Fibroblast of skin of left biceps (primary cell): ENCODE measurements around the gene LMAN1.

Experiments
- DNase-seq, 2 experiments: peaks; one replicate each; pipeline ENCODE4 v3.0.0-alpha.2; 2013; ENCODE audit warnings: low read depth in 2 of 2

LMAN1 gene

GRCh38 chr18:59360381-59360780 lies 1.3 kb upstream of the LMAN1 start:
- DNase-seq, result no peak

- DNase-seq, result no peak
Observed at GRCh38 chr18:59359576-59359952, 499 bp upstream of the LMAN1 start.

GRCh38 chr18:59358414-59358711 lies 702 bp downstream of the LMAN1 start:
- DNase-seq, result peak; percentile 29 to 33

- peak in 1 of 2 experiments; percentile 8 for DNase-seq
Observed at GRCh38 chr18:59357928-59358327, 1.1 kb downstream of the LMAN1 start.

DNA sequence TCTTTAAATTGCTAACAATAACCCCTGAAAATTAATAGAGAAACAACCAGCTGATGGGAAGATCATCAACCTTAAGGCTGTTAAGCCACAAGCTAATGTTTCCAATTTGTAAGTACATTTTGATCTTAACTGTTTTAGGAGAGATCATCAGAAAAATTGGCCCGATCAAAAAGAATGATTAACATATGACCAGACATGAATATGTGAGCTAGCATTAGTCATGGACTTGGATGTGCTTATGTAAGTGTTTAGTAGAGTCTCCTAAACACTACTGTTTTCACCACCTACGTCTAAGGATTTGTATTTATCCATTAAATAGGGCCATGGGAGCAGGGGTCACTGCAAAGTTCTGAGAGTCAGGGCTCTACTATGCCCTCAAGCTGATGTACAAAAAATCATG lies 4.3 kb downstream of the LMAN1 start:
- no peak for DNase-seq

DNA sequence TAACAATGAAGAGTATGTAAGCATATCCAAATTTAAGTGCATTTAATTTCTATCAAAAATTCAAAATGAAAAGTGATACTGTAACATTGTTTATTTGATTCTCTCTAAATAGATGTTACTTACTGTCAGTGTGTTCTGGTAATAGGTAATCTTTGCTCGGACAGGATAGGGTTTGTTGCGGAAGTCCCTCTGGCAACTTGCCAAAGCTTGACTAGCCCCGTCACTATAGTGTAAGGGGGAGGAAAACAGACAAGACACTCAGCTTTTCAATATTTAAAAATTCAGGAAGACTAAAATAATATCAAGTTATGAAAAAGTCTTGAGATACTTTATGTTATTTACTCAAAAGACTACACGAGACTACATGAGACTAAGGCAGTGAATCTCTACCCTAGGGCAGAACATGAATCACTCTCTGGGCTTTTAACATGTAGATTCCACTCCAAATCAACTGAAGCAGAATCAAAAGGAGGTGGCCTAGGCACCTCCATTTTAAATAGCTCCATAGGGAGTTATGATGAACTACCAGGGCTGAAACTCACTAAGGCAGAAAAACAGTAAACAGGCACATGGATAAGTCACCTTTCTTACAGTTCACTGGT lies 5.9 kb downstream of the LMAN1 start:
- DNase-seq, result no peak

DNA sequence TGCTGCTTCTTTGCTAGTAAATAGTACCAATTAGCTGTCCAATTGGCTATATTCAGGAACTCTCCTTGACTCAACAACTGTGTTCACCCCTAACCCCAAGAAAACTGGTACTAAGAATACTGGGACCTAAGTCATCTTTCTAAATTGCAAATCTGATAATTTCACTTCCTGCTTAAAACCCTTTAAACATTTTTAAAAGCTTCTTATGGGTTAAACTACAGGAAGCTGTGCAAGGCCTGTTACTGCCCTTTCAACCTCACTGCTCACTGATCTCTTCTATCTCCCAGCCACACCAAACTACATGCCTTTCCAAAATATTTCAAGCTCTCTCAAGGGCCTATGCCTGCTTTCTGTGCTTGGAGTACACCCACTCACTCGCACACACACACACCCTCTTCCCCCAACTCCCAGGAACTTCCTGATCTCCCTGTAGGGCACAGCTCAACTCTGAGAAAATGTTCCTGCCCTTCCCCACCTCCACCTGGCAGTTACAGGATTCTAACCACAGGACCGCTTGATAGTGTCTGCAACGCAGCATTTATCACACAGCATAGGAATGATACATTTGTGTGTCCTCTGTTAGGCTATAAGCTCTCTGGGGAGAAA lies 6.7 kb downstream of the LMAN1 start:
- DNase-seq, result no peak

DNA sequence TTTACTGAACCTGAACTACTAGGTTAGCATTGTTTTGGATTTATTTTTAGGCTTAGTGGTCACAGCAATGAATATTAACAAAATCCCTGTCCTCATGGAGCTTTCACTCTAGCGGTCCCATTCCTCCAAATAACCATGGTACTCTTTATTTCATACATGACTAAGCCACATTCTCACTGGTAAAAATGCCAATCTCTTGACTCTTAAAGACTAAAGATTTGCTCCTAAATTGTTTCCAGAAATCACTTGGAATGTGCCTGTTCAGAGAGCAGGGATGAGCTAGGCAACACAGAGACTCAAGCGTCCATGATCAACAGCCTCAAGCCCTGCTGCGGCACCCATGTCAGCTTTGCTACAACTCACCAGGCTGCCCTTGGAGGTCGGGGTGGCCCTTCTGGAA lies 13.5 kb downstream of the LMAN1 start:
- no peak for DNase-seq

DNA sequence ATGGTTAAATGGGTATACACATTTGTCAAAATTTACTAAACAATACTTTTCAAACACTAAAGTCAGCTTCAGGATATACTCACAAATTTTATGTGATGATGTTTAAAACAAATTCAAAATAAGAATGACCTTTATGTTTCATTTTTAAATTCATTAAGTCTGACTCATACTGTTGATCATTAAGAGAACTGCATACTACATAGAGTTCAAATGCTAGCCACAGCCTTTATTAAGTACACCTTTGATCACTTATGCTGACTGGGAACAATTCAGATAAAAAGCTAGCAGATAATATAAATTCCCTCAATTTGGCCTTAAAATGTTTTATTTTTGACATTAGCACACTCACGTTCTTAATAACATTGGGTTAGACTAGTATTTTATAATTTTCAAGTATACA lies 14.1 kb downstream of the LMAN1 start:
- no peak for DNase-seq

DNA sequence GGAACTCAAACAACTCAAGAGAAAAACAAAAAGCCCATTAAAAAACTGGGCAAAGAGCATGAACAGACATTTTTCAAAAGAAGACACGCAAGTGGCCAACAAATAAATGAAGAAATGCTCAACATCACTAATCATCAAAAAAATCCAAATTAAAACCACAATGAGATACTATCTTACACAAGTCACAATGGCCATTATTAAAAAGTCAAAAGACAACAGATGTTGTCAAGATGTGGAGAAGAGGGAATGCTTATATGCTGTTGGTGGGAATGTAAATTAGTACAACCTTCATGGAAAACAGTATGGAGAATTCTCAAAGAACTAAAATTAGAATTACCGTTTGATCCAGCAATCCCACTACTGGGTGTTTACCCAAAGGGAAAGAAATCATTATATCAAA lies 15.1 kb downstream of the LMAN1 start:
- DNase-seq, result no peak

GRCh38 chr18:59340817-59341216 lies 18.2 kb downstream of the LMAN1 start:
- DNase-seq, result no peak

DNA sequence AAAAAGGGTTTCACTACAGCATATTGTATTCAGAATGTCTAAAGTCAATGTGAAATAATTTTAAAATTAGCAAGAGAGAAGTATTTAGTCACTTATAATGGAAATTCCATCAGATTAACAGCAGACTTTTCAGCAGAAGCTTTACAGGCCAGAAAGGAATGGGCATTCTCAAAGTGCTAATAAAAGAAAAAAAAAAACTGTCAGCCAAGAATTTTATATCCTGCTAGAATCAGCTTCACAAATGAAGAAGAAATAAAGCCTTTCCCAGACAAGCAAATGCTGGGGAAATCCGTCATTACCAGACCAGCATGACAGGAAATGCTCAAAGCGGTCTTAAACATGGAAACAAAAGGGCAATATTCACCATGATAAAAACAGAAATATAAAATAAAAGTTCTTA lies 18.8 kb downstream of the LMAN1 start:
- DNase-seq, result no peak

GRCh38 chr18:59332986-59333385 lies 26.1 kb downstream of the LMAN1 start:
- no peak for DNase-seq

DNA sequence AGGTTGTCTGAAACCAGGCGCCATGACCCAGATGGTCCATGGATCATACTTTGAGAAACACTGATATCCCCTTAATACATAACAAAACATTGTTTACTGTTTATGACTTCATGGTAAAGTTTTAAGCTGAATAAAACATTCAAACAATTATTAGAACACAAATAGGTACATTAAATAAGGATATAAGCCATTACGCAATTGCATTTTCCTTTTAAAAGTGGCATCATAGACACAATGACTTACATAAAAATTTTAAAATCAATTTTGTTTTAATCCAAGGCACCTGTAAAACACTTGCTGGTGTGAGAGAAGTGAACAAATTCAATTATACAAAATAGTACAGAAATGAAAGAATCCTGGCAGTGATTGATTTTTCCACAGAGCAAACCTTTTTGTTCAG lies 30.4 kb downstream of the LMAN1 start:
- DNase-seq, result no peak

DNA sequence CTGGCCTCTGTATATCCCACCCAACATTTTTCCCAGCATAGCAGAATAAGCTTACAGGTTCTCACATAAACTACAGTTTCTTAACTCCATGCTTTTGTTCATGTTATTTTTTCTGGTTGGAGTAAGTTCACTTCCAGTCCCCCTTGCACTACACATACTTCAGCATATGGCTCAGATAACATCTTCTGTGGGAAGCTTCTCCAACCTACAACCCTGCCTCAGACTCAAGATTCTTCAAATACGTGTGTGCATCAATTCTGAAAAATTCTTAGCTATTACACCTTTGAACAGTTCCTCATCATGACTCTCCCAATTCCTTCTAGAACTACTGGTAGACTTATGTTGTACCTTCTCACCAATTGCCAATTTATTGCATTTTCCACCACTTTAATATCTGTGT lies 33.1 kb downstream of the LMAN1 start:
- no peak for DNase-seq

GRCh38 chr18:59324623-59324971 lies 34.5 kb downstream of the LMAN1 start:
- DNase-seq, result no peak

DNA sequence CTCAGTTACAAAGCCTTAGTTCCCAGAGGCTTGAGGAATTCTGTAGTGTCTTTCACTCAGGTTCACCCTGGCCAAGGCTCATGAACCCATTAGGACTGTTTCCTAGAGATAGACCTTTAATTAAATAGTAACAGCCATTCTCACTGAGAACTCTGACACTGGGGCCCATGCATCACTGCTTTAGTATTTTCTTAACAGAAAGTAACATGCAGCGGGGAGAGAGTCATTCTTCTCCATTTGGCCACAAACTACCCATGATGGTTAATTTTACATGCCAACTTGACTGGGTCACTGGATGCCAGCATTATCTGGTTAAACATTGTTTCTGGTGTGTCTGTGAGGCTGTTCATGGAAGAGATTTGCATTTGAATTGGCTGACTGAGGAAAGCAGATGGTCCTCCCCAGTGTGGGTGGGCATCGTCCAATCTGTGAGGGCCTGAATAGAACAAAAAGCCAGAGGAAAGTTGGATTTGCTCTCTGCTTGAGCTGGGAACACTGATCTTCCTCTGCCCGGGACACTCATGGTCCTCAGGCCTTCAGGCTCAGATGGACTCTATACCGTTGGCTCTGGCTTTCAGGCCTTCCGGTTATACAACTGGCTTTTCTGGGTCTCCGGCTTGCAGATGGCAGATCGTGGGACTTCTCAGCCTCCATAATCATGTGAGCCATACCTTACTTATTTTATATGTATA lies 35.0 kb downstream of the LMAN1 start:
- no peak for DNase-seq

DNA sequence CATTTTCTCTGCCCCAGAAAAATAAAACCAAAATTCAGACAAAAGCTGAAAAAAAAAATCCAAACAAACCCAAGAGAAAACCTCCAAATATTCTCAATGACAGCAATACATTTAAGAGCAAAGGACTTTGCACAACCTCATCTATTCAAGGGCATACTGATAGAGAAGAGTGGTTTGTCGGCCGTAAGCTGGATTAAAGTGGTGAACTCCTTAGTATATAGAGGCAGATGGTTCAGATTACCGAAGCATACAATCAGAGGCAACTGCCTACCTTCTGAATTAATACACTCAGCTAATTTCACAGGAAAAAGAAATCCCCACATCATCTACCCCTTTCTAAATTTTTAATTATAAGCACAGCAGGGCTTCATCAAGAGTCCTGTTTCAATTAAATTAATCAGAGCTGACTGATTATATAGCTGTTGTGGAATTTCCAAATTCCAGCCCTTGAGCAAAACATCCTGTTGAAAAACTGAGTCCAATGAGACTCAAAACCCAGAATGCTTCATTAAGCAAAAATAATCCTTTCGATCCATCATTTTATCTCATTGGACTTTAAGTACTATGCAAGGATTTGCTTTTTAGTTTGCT lies 40.5 kb downstream of the LMAN1 start, which contains the start of gene CPLX4:
TSS of gene CPLX4 (minus strand) at position 190 of the 591 bp plus-strand sequence. CDS start at position 3, 187 bp downstream.
- no peak for DNase-seq

DNA sequence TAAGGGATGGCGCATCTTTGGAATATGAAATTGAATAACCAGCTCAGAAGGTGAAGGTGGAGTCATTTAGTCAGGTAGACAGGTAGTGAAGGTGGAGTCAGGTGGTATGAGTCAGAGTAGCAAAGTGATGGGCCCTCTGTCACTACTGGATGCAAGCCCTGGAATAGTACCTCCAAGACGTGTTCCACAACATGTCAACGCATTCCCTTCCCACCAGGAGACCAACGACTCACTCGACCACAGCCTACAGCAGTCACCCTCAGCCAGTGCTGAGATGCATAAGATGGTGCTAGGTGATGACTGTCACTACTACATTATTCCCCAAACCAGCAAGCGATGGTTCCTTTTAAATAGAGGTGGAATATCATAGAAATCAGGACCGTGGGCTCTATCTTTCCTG lies 47.4 kb downstream of the LMAN1 start:
- DNase-seq, result peak; percentile 5 to 9

DNA sequence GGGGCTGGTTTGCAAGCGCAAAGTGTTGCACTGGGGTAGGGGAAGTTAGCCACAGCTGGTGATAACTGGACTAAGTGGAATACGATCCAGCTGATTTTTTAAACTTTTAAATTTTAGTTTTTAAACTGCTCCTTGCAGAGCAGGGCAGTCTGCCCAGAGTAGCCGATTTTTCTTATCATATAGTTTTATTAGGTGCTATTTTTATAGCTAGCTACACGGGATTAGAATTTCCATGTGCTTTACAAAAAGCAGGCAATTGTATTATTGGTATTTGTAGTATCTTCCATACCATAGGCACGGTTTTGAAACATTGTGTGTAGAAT lies 50.2 kb downstream of the LMAN1 start:
- no peak for DNase-seq

DNA sequence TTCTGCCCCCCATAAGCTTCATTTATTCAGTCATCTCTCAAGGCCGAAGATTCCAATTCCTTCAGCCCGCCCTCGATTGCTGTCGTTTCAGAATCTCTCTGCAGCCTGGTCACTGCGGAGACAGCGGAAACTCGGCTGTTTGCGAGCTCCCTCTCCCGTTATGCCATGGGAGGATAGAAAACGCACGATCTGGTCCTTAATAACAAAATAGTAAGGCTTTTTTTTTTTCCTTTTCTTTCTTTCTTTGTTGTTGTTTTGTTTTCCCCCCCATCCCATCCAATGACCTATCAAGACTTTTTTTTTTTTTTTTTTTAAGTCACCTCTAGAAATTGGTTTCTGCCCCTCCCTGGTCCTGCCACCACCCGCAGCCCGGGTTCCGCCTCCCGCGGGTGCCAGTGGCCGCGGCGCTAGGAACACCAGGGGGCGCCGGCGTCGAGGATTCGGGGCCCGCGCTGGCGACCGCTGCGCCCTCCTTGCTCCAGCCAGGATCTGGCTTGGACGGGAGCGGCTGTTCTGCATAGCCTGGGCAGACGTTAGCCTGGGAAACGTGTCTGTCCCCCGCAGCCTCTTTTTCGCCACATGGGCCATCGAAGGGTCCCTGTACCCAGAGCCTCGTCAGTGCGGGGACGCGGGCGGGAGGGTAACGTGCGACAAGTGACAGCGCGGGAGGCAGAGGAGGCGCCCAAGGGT lies 50.7 kb downstream of the LMAN1 start:
- DNase-seq, result peak in 1 of 2 experiments; percentile 14

- DNase-seq, result no peak
Observed at GRCh38 chr18:59306640-59307039, 52.4 kb downstream of the LMAN1 start.

- no peak for DNase-seq
Observed at GRCh38 chr18:59305295-59305694, 53.8 kb downstream of the LMAN1 start.
